Measurements from ENCODE around the gene LRRTM4.
"Not testable (repeated sequence)": the region's sequence is repeated elsewhere in the genome, so short reads cannot be mapped to it uniquely, and the experiment has no call there.

Gene LRRTM4

GRCh38 chr2:77314721-77315120 lies 207.5 kb downstream of the LRRTM4 start:
- DNase-seq (ENCODE audit: low read depth) = no peak

- DNase-seq (ENCODE audit: low read depth) = no peak
Observed at GRCh38 chr2:77310416-77310815, 211.8 kb downstream of the LRRTM4 start.

GRCh38 chr2:77309725-77310124 lies 212.5 kb downstream of the LRRTM4 start:
- DNase-seq (ENCODE audit: low read depth) = no peak

GRCh38 chr2:77301441-77301840 lies 220.7 kb downstream of the LRRTM4 start:
- no peak for DNase-seq (ENCODE audit: low read depth)

GRCh38 chr2:77296791-77297190 lies 225.4 kb downstream of the LRRTM4 start:
- DNase-seq (ENCODE audit: low read depth) = no peak

- no peak for DNase-seq (ENCODE audit: low read depth)
Observed at GRCh38 chr2:77294474-77294873, 227.7 kb downstream of the LRRTM4 start.

GRCh38 chr2:77284353-77284752 lies 237.8 kb downstream of the LRRTM4 start:
- no peak for DNase-seq (ENCODE audit: low read depth)

- no peak for DNase-seq (ENCODE audit: low read depth)
Observed at GRCh38 chr2:77271262-77271661, 250.9 kb downstream of the LRRTM4 start.

- no peak for DNase-seq (ENCODE audit: low read depth)
Observed at GRCh38 chr2:77270433-77270832, 251.7 kb downstream of the LRRTM4 start.

- DNase-seq (ENCODE audit: low read depth) = no peak
Observed at GRCh38 chr2:77268626-77269025, 253.6 kb downstream of the LRRTM4 start.

GRCh38 chr2:77232909-77233425 lies 289.2 kb downstream of the LRRTM4 start:
- no peak for DNase-seq (ENCODE audit: low read depth)

GRCh38 chr2:77228391-77228790 lies 293.8 kb downstream of the LRRTM4 start:
- DNase-seq (ENCODE audit: low read depth) = no peak

GRCh38 chr2:77210725-77211124 lies 311.5 kb downstream of the LRRTM4 start:
- DNase-seq (ENCODE audit: low read depth) = no peak

- DNase-seq (ENCODE audit: low read depth) = no peak
Observed at GRCh38 chr2:77207331-77207730, 314.8 kb downstream of the LRRTM4 start.

- DNase-seq (ENCODE audit: low read depth) = no peak
Observed at GRCh38 chr2:77201755-77202154, 320.4 kb downstream of the LRRTM4 start.

- no peak for DNase-seq (ENCODE audit: low read depth)
Observed at GRCh38 chr2:77199411-77199810, 322.8 kb downstream of the LRRTM4 start.

GRCh38 chr2:77193858-77194448 lies 328.2 kb downstream of the LRRTM4 start:
- DNase-seq (ENCODE audit: low read depth) = no peak

GRCh38 chr2:77192811-77193289 lies 329.3 kb downstream of the LRRTM4 start:
- no peak for DNase-seq (ENCODE audit: low read depth)

GRCh38 chr2:77191665-77192064 lies 330.5 kb downstream of the LRRTM4 start:
- no peak for DNase-seq (ENCODE audit: low read depth)

- DNase-seq (ENCODE audit: low read depth) = no peak
Observed at GRCh38 chr2:77190721-77191346, 331.3 kb downstream of the LRRTM4 start.

- DNase-seq (ENCODE audit: low read depth) = no peak
Observed at GRCh38 chr2:77185052-77185451, 337.1 kb downstream of the LRRTM4 start.

- no peak for DNase-seq (ENCODE audit: low read depth)
Observed at GRCh38 chr2:77179297-77179696, 342.9 kb downstream of the LRRTM4 start.

- DNase-seq (ENCODE audit: low read depth) = not testable (repeated sequence)
Observed at GRCh38 chr2:77175266-77175780, 346.9 kb downstream of the LRRTM4 start.

- DNase-seq (ENCODE audit: low read depth) = no peak
Observed at GRCh38 chr2:77169426-77169825, 352.8 kb downstream of the LRRTM4 start.

Measured in stimulated activated CD8-positive, alpha-beta memory T cell treated with anti-CD3 and anti-CD28 coated beads, Interleukin-12 subunit alpha, Interleukin-12 subunit beta, amount 100 ng/mL, for 1 hour (primary cell).